AG09319 (cell line): ENCODE measurements around the gene FARS2.

Experiments used
- DNase-seq: peaks from one replicate; pipeline ENCODE4 v3.0.0-alpha.2; 2010; ENCODE audit warnings: low read depth; ENCODE audit errors: extremely low read depth
- TF ChIP-seq, protein P1 (sequence below): IDR thresholded peaks from 2 replicates; pipeline ENCODE4 v1.5.1; 2011; ENCODE audit warnings: low read depth, mild to moderate bottlenecking, inconsistent platforms, low read length, moderate library complexity

FARS2 gene

DNA sequence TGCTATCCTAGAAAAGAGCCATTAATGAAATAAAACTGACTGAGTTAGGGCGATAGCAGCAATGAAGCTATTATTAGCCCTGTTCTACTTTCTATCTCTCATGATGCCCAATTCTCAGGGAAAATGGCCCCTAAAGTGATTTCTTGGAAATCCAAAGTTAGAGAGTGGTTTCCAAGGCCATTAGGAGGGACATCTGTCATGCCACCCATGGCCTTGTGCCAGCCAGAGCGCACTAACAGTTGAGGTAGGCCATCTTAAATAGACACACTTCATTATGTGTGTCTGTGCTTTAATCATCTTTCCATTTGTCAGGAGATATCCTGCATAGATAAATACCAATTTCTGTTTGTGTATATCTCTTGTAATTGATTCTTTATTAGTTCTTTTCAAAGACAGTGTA lies 483.8 kb downstream of the FARS2 start:
- TF ChIP-seq, protein P1, sequence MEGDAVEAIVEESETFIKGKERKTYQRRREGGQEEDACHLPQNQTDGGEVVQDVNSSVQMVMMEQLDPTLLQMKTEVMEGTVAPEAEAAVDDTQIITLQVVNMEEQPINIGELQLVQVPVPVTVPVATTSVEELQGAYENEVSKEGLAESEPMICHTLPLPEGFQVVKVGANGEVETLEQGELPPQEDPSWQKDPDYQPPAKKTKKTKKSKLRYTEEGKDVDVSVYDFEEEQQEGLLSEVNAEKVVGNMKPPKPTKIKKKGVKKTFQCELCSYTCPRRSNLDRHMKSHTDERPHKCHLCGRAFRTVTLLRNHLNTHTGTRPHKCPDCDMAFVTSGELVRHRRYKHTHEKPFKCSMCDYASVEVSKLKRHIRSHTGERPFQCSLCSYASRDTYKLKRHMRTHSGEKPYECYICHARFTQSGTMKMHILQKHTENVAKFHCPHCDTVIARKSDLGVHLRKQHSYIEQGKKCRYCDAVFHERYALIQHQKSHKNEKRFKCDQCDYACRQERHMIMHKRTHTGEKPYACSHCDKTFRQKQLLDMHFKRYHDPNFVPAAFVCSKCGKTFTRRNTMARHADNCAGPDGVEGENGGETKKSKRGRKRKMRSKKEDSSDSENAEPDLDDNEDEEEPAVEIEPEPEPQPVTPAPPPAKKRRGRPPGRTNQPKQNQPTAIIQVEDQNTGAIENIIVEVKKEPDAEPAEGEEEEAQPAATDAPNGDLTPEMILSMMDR, result no peak
- no peak for DNase-seq

DNA sequence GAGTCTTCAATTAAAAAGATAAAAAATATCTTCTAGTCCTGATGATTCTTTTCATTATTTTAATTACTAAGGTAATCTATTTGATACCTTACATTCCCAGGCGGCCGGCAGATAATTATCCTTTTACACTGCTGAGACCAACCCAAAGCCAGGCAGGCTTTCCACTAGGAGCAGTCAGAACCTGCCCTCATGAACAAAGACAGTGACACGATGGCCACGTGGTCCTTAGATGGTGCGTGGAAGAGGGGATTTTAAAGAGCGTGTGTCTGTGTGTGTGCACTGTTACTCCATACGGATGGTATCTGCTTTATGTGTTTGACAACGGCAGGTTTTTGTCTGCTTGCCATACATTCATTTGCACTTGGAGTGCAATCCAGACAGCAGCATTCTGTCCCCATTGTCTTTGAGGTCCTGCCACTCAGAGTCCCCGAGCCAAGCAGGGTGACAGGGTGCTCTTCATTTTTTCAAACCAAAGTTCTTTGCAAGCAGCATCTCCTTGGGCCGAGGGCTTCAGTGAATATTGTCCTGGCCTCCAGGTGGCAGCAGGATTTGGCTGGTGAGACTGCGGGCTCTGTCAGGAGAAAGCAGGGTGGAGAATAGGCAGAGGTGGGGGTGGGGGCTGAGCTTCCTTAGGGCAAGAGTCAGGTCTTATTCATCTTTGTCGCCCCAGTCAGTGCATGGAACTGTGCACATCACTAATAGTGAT lies 484.9 kb downstream of the FARS2 start:
- TF ChIP-seq, protein P1, result no peak; the same call in none of the 2 replicates
- no peak for DNase-seq

DNA sequence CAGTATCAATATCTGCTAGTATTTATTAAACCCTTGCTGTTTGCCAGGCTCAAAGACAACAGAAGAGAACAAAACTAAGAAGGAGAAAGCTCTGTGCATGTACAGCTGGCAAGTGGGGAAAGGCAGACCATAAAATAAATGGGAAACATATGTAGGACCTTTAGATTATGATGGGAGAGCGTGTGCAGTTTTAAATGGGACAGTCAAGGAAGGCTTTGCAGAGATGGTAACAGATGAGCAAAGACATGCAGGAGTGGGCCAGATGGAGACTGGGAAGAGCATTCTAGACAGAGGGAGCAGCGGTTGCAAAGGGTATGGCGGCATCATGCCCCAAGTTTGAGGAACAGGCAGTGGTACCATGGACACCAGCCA lies 485.4 kb downstream of the FARS2 start:
- DNase-seq, result no peak
- TF ChIP-seq, protein P1, result no peak

DNA sequence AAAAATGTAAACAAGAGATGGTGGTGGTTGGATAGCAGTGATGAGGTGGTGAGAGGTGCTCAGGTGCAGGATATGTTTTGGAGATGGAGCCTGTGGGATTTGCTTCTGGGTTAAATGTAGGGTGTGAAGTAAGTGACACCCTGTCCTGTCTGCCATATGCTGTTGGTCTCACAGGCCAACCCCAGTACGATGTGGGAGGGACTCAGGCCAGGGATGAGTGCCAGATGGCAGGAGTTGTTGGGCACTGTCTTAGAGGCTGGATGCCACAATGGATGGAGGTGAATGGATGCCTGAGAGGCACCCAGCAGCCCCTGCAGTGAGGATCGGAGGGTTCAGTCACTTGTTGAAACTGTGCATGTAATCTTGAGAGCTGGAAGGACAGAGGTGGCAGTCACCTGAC lies 486.1 kb downstream of the FARS2 start:
- TF ChIP-seq, protein P1, result no peak
- DNase-seq, result no peak

DNA sequence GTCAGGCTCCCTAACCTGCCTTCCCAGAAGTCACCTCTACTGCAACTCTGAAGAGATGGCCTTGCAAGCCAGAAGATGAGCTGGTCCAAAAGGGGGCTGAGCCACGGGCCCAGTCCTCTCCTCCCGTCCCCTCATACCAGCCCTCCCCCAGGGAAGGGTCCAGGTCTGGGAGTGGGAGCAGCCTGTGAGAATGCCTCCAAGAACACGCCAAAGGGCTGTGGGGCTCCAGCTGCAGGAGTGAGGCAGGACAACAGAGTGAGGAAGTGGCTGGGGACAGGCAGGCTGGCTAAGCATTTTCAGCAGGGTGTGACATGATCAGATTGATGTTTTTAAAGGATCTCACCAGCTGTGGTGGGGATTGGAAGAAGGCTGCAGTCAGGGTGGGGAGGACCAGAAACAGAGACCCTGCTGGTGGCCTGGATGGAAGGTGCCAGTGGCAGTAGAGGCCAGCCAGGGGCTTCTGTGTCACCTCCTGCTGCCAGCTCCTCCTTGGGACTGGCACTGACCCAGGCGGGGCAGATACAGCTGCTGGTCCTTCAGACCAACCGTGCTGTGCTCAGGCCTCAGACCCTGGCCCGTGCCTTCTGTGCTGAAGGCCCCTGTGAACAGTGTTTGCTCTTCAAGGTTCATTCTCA lies 487.8 kb downstream of the FARS2 start:
- TF ChIP-seq, protein P1, result no peak
- DNase-seq, result no peak

DNA sequence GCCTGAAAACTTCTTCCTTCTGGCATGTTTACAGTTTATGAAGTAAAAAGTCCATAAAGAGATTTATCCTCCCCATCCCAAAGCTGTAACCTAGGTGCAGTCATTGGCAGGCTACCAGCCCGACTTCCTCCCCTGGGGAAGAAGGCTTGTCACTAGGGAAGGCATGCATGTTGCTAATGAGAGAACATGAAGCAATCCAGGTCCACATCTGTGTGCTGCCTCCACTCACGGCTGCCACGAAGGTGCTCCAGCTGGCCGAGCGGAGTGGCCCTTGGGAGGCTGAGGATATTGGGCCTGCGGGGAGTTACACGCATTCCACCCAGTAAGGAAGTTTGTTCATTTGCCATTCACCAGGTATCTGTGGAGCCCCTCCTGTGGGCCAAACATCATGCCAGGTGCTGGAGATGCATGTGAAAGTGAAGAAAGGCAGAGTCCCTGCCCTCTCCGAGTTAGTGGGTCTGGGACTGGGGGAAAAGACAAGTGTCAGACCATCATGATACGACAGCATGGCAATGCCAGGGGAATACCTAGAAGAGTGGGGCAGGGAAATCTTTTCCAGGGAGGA lies 488.4 kb downstream of the FARS2 start:
- TF ChIP-seq, protein P1, result no peak
- DNase-seq, result no peak
